HT1080 (cell line): ENCODE results near the gene IMPG2. TPM values are rescaled to one million over a fixed set of nuclear protein-coding genes. Genes with fewer than 3 reads are reported as not detected.
A peak's percentile ranks its signal among the peaks of the same experiment; 100 is the strongest.

Experiments used
- DNase-seq: peaks from one replicate; pipeline ENCODE4 v3.0.0-alpha.2; 2015; ENCODE audit warnings: low read depth
- total RNA-seq: library from RNA; depleted of rRNA; stranded (reverse); fragments of >200 nt; shearing (Covaris generic); gene quantifications from 2 replicates; pipeline ENCODE4 v1.2.3, GENCODE V29; 2014

Gene IMPG2
- total RNA-seq, 1 experiment from 2014 or later = not detected

- DNase-seq = no peak
These were observed 76.8 kb downstream of the IMPG2 start for GRCh38 chr3:101243285-101244211.

GRCh38 chr3:101240719-101241399, 79.5 kb downstream of the IMPG2 start:
- DNase-seq = no peak

DNA sequence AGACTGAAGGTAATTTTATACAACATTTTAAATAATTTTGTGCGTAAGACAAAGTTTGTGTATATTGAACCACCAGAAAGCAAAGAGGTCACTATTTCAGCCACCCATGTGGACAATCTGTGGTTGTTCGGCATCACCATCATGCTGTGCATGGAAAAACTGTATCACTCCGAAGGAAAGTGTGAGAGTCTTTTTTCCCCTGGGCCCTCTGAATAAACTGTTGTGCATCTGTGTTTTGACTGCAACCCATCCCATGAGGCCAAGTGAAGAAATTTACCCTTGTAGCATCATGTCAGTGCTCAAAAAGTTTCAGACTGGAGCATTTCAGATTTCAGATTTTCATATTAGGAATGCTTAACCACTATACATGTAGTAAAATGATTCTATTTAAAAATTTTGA, 85.3 kb downstream of the IMPG2 start:
- DNase-seq = no peak

DNA sequence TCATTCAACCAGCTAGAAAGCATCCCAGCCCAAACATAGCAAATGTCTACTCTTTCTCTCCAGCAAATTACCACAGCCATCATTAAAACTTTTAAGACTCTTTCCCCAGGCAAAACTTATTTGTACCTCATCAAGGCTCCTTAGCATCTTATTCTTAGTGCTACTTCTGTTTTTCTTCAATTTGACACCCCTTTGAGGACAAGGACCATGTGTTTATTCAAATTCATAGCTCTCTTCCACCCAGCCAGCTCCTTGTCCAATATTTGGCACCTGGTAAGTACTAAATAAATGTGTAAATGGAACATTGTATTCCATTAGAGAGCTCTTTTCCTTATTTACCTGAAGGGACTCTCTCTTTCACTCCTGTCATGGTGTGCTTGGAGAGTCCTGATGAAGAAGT, 89.8 kb downstream of the IMPG2 start:
- no peak for DNase-seq

DNA sequence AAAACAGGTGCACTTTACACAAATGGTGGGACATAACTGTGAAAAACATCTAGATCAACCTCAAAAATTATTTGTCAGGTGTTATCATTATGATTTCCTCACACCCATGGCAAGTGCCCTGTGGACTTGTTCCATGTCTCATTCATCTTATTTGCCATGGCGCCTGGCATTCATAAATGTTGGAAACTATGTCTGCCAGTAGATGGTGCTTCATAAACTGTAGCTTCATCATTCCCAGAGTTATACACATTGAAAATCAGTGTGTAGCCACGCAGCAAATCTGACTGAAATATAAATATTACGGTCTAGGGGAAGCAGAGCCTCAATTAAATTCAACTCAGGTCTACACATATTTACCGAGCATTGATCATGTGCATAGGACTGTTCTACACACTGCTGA, 90.7 kb downstream of the IMPG2 start:
- peak; percentile 17 for DNase-seq

DNA sequence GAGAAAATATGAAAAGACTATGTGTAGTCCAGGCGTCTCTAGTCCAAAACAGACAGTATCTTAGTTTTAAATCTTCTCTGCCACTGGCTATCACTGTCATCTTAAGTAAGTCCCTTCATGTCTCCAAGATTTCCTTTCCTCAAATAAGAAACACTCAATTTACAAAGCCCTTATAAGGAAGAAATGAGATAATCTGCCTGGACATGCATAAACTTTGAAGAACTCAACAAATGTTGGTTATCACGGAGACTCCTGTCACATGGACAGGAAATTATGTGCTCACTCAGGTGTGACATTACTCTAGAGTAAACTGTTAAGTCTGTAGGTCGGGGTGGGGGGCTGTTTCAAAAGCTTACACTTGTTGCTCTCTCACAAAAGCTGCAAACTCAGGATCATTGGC, 91.9 kb downstream of the IMPG2 start:
- no peak for DNase-seq

- DNase-seq = no peak
These were observed 95.6 kb downstream of the IMPG2 start for GRCh38 chr3:101224739-101225138.

GRCh38 chr3:101223016-101223415, 97.4 kb downstream of the IMPG2 start:
- DNase-seq = no peak

DNA sequence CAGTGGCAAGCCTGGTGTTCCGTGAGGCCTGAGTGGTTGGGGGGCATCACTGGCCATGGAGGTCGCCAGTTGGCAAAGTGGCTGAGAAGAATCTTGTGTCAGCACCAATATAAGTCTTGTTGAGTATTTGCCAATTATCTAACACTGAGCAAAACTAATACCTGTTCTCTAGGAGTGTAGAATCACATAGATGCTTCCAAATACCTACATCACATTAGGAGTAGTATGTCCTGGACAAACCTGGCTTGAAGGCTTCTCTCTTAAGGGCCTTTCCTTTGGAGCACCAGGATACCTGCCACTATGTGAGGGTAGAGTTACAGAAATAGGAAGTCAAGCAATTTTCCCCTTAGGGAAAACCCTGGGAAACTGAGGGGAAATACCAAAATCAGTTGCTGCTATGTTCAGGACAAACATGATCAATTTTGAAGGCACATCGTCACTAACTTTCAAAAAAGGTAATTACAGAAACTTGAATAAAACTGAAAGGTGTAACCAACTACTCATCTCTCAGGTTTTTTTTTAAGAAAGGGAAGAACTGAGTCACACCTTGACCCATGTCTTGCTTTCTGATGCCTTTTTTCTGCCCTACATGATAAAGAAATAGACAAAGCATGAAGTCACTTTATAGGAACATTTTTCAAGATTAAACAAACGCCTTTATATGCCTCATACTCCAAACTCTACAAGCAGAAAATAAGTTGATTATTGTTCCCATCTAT, 100.4 kb downstream of the IMPG2 start:
- no peak for DNase-seq

DNA sequence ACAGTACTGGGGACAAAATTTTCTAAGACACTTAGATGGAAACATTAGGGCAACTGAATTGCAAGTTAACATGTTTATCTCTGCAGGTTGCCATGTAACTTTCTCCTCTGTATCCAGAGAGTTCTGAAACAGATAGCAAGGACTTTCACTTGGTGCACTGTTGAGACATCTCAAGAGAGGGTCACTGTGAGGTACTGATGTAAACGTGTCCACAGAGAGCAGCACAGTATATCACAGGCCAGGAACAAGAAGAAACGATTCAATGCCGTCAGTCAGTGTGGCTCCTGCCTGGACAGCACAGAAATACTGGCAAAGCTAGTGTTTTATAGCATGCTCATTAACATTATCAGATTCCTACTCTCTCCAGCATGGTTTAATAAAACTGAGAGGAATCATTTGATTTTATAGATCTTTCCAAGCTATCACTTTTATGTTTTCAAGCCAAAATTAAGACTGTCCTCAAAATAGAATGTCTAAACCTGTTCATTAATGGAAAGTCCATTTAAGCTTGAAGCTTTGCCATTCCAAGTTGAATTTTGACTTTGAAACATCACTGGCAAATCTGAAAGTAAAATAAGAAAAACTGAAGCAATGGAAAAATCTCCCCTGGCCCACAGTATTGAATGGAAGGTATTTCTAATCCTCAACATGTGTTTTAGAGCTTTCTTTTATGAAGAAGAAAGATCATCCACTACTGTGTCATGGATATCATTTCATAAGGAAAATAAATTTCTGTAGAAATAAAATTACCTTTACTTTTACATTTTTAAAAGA, 102.7 kb downstream of the IMPG2 start:
- no peak for DNase-seq

DNA sequence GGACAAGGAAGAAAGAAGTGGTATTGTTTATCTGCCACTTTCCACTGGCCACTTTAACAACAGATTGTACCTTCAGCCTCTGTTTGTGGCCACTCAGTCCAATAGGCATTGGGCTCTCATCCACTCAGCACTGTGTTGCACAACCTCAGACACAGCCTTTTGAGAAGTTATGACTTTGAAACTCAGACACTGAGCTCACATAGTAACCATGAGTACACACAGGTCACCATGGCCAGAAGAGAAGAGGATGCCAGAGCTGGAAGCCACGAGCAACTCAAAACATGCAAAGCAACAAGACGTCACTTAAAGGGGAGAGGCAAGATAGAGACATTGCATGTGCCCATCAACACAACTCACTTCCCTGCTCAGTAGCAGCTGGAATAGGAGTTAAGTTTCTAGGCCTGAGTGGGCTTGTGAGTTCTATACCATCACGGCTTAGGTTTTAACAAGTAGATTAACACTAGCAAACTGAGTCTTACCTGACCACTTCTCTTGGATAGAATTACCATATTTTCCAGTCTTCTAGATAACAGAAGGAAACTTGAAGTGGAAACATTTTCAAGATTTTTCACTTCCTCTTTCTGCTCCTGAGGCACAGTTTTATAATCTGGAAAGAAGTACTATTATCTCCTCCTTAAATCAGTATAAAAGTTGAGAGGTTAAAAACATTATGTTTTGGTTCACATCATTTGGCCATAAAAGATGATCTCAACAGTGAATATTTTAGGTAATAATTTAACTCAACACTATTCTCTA, 103.5 kb downstream of the IMPG2 start:
- peak; percentile 10 for DNase-seq

GRCh38 chr3:101212730-101213129, 107.6 kb downstream of the IMPG2 start:
- no peak for DNase-seq

- DNase-seq = no peak
These were observed 116.1 kb downstream of the IMPG2 start for GRCh38 chr3:101204246-101204645.

GRCh38 chr3:101203411-101203810, 117.0 kb downstream of the IMPG2 start:
- peak; percentile 60 for DNase-seq

- no peak for DNase-seq
These were observed 117.7 kb downstream of the IMPG2 start for GRCh38 chr3:101202640-101203039.

DNA sequence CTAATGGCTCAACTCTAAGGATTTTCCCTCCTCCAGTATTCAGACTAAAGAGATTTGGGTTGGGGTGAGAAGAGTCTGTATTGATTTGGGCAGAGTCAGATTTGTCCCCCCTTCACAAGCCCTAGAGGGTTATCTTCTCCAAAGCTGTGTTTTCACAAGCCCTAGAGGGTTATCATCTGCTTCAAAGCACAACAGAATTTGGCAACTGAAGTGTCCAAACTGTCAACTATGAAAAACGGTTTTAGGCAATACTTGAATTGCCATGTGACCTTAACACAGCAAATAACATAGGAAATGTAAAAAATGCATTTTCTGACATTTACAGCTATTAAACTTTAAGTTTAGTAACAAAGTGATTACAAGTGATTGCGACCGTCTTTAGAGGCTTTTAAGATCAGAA, 119.9 kb downstream of the IMPG2 start:
- DNase-seq = no peak

GRCh38 chr3:101195951-101196713, 124.2 kb downstream of the IMPG2 start:
- peak; percentile 64 for DNase-seq

DNA sequence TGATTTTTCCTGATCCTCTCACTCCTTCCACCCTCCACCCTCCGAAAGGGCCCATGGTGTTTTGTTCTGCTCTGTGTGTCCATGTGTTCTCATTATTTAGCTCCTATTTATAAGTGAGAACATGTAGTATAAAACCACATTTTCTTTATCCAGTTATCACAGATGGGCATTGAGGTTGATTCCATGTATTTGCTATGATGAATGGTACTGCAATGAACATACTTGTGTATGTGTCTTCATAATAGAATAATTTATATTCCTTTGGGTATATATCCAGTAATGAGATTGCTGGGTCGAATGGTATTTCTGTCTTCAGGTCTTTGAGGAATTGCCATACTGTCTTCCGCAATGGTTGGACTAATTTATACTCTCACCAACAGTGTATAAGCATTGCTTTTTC, 126.0 kb downstream of the IMPG2 start:
- no peak for DNase-seq

- peak; percentile 55 for DNase-seq
These were observed 126.4 kb downstream of the IMPG2 start for GRCh38 chr3:101193957-101194356.

DNA sequence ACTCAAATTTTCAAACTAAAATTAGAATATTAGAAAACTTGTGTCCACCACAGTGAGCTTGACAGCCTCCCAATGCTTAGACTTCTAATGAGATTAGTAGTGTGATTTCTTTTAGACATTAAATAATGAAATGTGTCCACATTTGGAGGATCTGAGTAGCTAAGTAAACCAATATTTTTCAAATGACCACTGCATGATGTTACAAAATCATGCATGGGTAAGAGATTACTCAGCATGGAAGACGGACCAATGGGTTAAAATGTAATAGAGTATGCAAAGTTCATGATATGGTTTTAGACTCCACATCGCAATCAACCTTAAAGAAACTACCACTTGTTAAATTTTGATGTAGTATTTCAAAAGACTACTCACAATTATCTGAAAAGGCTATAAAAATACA, 130.6 kb downstream of the IMPG2 start:
- DNase-seq = no peak
